GM21381 (cell line): ENCODE data around the gene ZNF175.

ENCODE experiments used
- ATAC-seq: cut with Tn5 transposase; IDR thresholded peaks from one replicate; pipeline ENCODE4 v1.9.1; 2021; ENCODE audit warnings: mild to moderate bottlenecking, moderate library complexity; ENCODE audit not compliant: unreplicated experiment

ZNF175 gene

DNA sequence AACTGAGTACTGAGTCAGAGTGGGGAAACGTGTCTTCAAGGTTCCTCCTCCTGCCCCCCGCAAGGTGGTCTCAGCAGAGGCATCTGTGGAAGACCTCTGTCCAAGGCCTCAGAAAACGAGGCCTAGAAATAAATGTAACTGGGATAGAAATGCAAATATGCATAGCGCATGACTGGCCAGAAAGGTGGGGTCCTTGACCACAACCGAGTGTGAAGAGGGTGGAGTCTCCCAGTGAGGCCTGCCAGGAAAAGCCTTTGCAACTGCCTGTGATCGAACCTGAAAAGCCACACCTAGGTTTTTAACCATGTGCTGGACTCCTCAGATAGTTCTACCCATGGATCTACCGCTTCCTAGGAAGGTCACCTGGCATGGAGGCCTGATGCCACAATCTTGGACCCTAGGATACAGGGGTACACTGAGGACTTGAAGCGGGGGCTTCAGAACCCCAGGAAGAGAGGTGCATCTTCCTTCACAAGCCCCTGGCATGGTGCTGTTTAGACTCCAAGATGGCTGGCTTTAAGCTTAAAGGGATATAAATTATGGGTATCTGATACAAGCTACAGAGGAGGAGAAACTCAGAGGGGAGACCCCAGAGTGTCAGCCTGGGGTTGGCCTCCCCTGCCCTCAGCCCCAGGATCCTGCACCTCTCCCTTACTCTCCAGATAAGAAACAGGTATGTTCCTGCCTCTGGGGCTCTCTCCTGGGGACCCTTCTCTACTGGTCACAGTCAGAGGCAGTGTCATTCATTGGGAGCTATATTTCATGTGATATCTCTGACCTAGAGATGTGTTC is 21.4 kb upstream of the ZNF175 start:
- ATAC-seq = no peak

DNA sequence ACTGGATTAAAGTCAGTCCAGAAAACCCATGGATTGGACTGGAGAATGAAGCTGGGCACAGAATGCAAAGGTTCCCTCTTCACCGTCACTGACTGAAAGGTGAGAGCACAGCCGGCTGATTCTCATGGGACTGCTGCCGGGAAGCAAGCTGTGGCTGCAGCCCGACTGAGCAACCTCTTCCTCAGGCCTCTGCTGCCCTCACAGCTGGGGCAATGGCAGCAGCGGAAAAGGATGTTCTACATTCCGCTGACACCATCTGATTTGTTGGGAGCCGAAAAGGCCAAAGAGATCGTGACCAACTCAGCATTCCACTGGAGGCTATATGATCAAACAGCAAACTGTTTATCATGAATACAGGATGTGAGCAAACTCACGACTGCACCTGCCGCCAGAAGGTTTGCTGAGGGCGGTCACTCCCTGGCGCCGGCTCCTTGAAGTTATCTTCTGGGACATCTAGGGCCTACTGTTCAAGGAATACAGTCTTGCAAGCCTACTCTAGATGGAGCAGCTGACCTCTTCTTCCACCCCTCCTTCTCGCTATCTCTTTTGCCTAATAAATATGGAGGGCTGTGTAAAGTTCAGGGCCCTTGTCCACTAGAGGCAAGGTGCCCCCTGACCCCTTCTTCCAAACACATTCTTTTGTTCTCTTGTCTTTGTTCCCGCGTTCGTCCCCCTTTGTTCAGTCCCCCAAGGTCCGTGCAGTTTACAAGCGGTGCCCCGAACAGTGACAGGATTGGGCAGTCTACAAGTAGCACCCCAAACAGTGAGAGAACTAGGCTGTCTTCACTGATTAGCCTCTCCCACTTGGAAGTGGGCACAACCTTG is 20.0 kb upstream of the ZNF175 start:
- no peak for ATAC-seq

DNA sequence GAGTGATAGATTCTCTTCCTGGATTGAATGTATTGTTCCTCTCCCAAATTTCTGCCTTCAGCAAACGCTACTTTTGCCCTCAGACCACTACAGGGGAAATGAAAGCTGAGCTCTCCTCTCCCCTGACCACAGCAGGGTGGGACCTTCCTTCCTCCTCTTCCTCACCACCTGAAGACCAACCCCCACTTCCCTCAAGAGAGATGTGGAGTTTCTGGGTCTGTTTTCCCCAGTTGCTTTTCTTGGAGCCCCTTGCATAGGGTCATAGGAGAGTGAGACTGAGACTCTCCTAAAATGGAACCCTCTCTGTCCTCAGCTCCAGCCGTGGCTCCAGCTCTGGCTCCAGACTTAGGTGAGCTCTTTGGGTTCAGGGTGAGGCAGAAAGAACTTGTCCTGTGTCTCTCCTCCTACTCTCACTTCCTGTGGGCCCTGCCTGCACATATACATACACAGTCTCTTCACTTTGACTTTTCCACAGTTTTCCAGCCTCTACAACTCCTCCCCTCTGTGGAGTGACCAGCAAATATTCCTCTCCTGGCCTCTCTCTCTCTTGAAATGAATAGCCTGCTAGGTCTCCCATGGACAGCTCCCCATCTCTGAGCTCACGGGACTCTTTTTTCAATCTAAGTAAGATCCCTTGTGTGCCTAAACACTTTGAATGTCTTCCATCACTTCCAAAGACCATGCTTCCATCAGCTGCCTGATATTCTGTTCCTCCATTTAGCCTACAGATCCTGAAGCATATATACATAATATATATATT is 19.2 kb upstream of the ZNF175 start:
- ATAC-seq = no peak

DNA sequence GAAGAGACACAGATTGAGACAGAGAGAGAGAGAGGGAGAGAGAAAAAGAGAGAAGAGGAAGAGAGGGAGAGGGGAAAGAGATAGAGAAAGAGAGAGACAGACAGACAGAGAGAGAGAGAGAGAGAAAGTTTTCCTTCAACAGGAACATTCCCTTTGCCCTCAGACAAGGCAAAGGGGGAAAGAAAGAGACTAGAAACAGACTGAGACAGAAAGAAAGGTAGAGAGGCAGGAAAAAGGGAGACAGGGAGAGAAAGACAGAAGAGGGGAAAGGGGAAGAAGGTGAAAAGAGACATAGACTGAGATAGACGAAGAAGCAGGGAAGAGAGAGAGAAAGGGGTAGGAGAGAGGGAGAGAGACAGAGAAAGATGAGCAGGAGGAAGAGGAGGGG is 18.5 kb upstream of the ZNF175 start:
- no peak for ATAC-seq

DNA sequence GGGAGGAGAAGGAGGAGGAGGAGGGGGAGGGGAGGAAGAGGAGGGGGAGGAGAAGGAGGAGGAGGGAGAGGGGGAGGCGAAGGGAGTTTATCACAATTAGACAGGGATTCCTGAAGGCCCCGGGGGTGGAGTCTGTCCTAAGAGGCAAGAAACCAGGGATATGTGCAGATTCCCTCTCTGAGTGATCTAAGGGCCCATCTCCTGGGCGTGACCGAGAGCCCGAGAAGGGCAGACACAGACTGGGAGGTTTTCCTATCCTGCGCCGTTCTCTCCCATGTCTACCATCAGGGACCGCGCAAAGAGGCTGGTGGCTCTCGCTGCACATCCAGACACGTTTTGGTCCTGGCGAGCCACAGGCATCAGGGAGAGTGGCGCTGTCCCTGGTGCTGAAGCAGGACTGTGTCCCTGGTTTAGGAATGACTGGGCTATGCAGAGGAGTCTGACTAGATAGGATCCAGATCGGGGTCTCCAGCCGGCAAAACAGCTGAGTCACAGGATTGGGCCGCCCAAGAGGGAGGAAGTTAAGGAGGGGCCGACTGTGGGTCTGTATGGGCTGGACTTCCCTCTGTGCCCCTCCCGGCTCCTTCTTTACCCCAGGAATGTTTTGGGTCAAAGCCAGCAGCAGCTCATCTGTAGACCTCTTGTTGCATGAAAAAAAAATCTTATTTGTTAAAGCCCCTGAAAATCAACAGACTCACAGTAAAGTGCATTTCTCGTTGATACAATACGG is 17.9 kb upstream of the ZNF175 start:
- no peak for ATAC-seq

DNA sequence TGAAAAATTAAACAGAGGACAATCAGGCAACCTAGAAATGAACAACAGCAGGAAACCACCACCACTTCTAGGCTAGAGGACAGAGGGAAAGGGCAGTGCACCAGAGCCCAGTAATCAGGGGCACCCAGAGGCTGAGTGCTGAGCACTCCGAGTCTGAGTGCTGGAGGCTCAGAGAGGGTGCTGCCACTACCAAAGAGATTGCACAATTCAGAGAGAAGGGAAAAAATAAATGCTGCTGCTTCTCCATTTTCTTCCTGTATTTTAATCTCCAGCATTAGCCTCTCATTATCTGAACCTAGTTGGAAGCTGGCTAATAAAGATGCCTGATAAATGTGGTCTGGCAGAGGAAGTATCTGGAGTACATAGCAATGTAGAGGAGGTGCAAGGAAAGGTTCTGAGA is 11.8 kb upstream of the ZNF175 start:
- ATAC-seq = no peak

DNA sequence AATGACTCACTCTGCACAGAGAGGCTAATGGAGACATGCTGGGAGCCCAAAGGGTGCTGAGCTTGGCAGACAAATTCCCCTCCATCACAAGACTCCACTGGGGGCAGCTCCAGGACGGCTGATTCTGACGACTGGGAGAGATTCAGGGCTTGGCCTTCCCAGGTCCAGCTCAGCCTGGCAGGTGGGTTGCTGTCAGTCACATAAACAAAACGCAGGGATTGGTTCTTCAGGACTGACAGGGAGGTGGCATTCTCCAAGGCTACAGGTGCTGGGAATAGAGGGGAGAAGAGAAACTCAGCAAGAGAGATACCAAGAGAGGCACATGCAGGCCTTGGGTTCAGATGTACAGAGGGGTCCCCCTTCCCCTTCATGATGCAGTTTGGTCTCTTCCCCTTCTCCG is 10.7 kb upstream of the ZNF175 start:
- ATAC-seq = no peak

DNA sequence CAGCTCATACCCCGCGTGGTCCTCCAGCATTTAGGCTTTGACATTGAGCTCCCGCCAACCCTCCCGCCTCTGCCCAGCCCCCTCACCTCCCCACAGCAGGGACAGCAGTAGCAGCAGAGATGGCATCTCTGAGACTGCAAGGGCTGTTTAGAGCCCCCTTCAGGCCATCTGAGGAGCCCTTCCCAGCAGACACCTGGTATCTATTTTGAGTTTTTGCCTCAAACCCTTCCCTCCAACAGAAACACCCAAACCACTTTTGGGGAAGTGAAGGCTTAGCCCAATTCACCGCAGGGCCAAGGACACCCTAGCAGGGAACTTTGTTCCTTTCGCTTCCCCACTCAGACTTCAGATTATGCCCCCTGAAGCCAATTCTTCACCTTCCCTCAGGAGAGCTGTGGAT is 6.3 kb upstream of the ZNF175 start:
- ATAC-seq = no peak

DNA sequence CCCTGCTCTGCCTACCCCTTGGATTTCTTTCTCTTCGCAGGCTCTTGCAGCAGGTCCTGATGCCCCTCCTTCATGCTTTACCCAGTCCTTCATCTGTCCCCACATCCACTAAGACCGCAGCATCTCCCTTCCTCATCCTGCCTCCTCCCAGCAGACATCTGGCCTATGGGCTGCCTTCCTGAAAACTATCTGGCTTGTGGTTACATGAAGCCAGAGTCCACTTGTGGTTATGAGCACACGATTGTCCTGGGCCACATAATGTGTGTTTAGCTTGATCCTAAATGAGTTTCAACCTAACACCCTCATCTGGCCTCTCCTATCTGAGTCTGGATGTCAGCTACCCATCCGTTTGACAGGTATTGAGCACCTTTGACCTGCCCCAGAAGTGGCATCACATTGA is 5.5 kb upstream of the ZNF175 start:
- no peak for ATAC-seq

DNA sequence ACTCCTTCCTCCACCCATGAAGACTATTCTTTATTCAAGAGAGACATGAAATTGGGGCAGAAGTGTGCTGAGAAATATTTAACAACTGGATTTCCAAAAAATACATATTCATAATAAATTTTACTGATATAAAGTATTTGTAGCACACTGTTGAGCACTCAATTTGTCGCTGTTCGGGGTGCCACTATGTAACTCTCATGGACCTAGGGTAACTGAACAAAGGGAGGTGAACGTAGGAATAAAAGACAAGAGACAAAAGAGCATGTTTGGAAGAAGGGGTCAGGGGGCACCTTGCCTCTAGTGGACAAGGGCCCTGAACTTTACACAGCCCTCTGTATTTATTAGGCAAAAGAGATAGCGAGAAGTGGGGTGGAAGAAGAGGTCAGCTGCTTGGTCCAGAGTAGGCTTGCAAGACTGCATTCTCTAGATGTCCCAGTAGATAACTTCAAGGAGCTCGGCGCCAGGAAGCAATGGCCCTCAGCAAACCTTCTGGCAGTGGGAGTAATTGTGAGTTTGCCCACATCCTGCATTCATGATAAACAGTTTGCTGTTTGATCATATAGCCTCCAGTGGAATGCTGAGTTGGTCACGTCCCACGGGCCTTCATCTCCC is 4.5 kb upstream of the ZNF175 start:
- no peak for ATAC-seq

DNA sequence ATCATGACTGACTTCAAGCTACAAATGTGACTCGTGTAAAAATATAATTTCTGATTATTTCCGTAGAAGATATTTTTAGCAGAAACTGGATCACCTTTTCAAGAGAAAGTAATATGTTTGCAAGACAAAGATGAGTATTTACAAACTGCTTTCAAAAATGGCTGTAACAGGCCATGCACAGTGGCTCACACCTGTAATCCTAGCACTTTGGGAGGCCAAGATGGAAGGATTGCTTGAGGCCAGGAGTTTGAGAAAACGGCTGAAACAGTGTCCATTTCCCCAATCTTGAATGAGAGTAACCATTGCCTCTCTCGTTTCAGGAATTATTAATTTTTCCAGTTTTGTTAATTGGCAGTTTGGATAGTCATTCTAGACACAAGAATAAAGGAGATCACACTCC is 3.5 kb upstream of the ZNF175 start:
- no peak for ATAC-seq

DNA sequence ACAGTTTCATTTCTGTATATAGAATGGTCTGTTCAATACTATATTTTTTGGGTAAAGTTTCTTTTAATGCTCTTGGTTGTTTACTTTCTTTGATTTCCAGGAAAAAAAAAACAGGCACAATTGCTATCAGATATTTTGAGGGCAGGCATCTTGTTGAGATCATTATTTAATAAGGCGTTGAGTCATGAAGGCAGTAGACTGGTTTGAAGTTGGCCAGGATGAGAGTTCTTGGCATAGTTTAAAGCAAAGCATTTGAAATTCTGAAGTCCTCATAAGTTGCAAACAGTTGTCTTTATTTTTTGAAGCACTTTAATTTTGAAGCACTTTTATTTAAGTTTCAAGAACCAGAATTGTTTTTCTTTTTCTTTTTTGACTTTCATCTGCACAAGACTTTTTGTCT is 2.6 kb upstream of the ZNF175 start:
- no peak for ATAC-seq

DNA sequence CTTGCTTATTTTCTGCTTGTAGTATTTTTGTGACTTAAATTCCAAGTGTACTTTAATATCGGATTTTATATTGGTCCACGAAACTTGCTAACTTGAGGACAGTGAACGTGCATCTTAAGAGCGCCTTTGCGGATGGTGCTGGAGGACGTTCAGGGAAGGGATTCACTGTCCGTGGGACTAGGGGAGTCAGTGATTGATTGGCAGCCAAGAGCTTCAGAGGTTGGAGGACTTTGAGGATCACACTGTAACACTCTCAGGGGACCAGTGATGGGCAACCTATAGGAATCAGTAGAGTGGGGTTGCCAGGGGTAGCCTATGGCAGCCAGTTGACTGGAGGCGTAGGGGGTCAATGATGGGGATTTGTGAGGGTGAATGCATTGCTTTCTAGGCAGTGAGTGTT is 516 bp downstream of the ZNF175 start:
- ATAC-seq = no peak

DNA sequence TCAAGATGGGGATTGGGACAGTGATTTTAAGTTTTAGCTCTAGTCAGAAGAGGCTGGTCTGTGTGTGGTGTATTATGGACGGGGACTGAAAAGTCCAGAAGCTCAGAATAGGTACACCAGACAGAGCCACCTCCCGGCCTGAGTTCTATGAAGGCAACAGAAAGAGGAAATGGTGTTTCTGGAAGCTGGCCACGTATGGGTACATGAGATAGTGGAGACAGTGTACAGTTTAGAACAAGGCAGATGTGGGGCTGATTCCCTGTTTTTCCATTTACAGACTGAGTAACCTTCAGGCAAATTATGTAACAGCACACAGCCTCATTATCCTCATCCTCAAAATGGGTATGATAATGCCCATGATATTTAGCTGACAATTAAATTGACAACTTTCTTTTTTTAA is 1.3 kb downstream of the ZNF175 start:
- ATAC-seq = no peak

DNA sequence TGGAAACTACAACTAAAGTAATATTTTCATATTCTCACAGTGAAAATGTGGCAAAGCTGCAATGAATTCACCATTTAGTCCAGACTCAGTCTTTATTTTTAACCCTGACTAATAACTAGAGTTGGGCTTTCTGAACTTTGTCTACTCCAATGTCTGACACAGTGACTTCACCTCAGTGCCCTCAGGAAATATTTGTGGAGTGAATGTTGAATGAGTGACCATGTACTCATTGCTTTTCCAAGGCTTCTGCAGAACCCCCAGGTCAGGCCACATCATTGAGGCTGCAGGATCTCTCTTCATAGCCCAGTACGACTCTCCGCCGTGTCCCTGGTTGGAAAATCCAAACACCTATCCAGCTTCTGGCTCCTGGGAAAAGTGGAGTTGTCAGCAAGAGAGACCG is 1.8 kb downstream of the ZNF175 start:
- no peak for ATAC-seq

DNA sequence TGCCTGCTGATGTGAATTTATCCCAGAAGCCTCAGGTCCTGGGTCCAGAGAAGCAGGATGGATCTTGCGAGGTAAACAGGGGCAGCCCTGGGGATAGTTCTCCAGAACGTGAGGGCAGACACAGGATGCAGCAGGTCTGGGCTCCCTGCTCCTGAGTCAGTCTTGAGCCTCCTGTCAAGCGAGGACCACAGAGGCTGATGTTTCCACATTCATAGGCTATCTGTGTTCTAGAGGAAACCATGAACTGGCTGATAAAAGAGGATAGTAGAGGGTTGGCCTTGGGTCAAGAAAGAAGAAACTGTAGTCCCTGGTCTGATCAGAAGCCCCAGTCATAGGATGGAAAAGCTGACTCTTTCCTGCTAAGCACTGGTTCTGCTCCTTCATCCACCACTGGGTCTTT is 2.2 kb downstream of the ZNF175 start:
- ATAC-seq = no peak

DNA sequence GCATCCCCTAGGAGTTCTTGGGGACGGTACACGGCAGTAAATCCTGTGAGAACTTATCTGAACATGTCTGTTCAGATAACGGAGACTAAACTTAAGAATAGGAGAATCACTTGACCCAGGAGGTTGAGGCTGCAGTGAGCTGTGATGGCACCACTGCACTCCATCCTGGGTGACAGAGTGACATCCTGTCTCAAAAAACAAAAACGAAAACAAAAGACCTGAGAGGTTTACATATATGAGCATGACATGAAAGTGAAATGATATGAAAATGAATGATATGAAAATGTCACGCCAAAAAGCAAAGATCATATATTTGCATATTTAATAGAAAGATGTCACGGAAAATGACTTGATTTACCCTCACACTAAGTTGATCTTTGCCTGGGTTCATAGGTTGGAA is 5.8 kb downstream of the ZNF175 start:
- no peak for ATAC-seq

DNA sequence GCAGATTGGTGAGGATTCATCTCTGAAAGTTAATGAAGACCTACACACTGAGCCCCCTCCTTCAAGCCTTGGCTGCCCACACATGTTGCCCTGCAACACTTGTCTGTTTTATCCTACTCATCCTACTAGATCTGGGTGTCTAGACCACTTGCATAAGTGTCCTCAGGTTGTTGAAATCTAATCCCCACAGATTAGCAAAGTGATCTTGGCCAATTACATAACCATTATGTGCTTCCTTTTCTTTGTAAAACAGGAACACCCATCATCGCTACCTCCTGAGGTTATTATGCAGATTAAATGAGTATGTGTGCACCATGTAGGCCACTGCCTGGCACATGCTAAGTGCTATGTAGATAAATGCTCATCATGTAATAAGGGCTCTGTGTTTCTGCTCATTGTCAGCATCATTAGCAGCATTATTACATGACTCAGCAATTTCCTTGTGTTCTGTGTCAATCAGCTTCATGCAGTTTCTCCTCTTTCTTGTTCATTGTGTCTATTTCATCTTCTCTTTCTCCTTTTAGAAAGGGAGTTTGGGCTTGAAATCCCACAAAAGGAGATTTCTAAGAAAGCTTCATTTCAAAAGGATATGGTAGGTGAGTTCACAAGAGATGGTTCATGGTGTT is 15.1 kb downstream of the ZNF175 start:
- ATAC-seq = no peak

DNA sequence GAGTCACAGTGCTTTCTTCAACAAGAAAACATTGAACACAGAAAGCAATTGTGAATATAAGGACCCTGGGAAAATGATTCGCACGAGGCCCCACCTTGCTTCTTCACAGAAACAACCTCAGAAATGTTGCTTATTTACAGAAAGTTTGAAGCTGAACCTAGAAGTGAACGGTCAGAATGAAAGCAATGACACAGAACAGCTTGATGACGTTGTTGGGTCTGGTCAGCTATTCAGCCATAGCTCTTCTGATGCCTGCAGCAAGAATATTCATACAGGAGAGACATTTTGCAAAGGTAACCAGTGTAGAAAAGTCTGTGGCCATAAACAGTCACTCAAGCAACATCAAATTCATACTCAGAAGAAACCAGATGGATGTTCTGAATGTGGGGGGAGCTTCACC is 15.7 kb downstream of the ZNF175 start:
- no peak for ATAC-seq
